ENCODE data around the gene CAMK4.
"Not testable (repeated sequence)": the region's sequence is repeated elsewhere in the genome, so short reads cannot be mapped to it uniquely, and the experiment has no call there.

Gene CAMK4

DNA sequence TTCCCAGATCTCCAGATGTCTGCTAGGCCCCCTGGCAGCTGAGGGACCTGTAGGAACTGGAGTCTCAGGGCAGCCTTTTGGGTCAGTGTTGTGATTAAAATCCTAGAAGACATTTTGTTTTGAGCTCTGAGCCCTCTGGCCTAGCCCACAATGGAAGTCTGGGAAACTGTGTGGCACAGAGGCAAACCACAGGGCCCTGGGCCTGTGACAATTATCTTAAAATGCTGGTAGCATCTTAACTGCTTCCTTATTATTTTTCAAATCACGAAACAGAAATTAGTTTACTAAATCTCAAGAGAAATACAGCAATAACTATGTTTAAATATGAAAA, 162.6 kb downstream of the CAMK4 start:
- DNase-seq = no peak

DNA sequence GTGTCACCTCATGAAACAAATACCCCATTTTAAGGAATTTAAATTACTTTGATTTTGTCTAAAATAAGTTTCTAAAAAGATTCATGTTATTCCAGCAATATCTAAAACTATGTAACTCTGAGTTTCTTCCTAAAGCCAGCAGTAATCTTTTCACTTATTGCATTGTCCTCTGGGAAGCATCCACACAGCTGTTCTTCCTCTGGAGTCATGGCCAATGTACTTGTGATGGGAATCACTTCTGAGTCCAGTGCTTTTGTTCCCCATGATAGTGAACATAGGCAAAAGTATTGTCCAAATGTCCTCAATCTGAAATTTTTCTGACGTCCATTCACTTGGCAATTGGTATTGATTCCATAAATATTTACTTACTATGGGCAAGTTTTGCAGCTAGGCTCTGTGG, 163.2 kb downstream of the CAMK4 start:
- no peak for DNase-seq

DNA sequence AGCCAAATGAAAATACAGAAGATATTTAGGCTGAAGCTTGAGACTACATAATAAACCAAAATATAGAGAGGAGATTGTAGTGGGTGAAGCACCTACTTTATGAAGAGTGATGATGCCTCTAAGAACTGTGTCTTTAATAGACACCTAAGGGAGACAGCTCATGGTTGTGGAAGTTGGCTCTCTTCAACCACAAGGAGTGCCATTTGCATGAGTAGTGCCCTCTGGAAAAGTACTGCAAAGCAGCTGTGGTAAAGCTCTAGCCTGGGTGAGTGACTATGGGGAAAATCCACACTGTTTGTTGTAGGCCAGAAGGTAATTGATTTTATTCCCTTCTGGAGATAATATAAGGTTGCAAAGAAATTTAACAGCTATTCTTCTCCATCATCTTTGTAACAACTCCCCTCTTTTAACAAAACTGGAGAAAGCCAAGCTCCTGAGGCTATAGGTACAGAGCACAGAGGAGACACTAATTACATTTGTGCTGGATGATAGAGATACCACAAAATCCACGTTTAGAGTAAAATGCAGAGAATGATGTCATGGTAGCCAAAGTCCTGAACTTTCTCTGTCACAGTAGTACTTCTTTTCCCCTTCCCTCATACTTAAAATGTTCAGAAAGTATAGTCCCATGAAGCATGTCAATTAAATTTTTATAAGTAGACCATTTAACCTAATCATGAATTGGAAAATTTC, 165.4 kb downstream of the CAMK4 start:
- DNase-seq = no peak

DNA sequence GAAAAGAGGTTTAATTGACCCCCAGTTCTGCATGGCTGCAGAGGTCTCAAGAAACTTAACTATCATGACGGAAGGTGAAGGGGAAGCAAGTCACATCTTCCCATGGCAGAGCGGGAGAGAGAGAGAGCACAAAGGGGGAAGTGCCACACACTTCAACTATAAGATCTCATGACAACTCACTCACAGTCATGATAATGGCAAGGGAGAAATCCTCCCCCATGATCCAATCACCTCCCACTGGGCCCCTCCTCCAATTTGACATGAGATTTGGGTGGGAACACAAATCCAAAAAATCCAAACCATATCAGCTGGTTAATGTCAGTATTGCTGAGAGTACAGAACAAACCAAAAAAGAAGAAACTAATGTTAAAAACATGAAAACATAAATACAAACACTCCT, 168.0 kb downstream of the CAMK4 start:
- DNase-seq = no peak

DNA sequence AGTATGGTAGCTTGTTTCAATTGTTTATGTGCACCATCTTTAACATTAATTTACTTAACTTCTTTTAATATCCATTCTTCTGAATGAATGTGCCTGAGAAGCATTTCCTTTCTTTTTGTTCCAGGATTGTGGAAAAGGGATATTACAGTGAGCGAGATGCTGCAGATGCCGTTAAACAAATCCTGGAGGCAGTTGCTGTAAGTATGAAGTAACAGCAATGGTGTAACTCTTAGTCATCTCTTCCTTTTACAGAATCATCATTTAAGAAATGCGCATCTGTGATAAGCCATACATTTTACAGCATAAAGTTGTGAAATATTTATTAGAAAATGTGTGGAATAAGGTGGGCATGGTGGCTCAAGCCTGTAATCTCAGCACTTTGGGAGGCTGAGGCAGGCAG, 170.4 kb downstream of the CAMK4 start:
- DNase-seq = no peak

DNA sequence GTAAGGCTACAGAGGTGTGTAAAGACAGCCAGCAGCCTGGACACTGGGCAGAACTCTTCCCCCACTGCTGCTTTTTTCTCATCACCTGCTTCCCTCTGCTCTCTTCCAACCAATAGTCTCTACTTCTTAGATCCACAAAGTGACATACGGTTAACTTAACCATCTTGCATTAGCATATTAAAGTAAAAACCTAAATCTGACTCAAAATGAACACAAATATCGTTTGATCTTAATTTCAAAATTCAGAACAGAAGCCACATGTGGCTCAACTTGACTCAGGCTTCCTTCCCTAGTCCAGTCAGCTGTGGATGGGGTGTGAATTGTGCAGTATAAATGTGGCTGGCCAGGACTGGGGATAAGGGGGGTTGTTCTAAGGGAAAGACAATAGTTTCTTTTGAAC, 173.8 kb downstream of the CAMK4 start:
- no peak for DNase-seq

DNA sequence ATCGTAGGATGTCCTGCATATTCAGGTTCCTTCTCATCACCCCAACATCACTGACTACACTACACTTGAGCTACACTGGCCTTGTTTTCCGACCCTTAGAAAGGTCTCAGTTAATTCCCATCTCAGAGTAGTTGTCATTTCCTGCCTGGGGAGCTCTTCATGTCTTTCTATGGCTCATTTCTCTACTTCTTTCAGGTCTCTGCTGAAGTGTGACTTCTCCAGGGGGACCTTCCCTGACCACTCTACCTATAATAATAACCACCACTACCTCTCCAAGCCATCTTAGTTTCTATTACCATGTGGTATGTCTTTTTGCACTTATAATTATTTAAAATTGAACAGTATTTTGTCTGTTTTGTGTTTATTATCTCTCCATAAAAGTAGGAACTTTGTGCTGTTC, 174.9 kb downstream of the CAMK4 start:
- DNase-seq = no peak

DNA sequence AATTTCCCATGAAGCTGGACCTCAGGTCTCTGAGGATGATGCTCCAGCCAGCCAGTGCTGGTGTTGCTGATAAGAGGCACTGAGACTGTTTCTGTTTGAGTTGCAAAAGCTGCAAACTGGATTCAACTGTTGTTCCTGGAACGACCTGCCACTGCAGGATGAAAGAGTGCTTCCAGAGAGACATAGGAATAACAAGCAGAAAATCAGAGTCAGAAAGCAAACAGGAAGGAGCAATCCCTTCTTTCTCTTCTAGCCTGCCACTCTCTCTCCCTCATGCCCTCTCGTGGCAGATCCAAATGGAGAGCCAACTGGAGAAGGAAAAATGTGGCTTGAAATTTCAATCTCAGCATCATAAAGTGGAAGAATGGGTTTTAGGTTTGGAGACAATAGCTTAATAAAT, 177.7 kb downstream of the CAMK4 start:
- DNase-seq = no peak

DNA sequence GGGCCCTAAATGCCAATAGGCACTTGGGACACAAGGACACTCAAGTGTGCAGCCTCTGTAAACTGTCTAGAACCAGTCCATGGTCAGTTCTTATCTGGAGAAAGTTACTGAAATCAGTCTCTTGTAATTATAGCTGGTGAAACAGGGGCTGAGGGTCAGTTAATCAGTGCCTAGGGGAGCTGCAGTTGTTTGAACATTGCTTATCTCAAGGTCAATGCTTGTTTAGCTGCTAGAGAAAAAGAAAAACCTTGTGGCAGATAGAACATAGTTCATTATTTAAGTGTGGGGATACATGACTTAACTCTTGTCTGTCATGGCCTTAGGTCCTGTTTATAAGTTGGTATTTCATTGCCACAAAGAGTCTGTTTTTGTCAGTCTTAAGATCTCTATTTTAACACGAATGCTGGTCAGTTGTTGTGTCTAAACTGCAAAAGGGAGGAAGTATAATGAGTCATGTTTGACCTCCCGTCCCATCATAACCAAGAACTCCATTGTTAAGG, 180.1 kb downstream of the CAMK4 start:
- no peak for DNase-seq

DNA sequence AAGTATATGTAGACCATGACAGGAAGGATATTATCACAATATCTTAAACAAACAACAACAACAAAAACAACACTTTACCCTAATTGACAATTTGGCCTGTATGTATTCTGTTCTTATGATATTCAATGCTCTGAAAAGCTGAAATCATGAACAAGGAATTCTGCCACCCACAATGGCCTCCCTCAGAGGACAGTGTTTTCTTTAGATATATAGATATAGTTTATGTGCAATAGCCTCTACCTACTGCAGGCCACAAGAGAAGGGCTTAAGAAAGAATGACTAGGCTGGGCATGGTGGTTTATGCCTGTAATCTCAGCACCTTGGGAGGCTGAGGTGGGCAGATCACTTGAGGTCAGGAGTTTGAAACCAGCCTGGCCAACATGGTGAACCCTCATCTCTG, 183.4 kb downstream of the CAMK4 start:
- DNase-seq = no peak

DNA sequence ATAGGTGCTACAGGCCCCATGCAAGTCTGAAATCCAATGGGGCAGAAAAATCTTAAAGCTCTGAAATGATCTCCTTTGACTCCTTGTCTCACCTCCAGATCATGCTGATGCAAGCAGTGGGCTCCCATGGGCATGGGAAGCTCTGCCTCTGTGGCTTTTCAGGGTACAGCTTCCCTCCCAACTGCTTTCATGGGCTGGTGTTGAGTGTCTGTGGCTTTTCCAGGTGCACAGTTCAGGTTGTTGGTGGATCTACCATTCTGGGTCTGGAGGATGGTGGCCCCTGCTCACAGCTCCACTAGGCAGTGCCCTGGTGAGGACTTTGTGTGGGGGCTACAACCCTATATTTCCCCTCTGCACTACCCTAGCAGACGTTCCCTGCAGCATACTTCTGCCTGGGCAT, 184.6 kb downstream of the CAMK4 start:
- DNase-seq = no peak

DNA sequence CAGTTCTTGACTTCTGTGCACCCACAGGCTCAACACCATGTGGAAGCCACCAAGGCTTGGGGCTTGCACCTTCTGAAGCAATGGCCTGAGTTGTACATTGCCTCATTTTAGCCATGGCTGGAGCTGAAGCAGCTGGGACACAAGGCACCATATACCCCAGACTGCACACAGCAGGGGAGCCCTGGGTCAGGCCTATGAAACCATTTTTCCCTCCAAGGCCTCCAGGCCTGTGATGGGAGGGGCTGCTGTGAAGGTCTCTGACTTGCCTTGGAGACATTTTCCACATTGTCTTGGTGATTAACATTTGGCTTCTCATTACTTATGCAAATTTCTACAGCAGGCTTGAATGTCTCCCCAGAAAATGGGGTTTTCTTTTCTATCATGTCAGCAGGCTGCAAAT, 185.1 kb downstream of the CAMK4 start:
- DNase-seq = not testable (repeated sequence)

DNA sequence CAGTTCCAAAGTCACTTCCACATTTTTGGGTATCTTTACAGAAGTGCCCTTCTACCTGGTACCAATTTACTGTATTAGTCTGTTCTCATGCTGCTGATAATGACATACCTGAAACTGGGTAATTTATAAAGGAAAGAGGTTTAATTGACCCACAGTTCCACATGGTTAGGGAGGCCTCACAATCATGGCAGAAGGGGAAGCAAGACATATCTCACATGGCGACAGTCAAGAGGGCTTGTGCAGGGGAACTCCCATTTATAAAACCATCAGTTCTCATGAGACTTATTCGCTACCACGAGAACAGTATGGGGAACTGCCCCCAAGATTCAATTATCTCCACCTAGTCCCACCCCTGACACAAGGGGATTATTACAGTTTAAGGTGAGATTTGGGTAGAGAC, 185.9 kb downstream of the CAMK4 start:
- not testable (repeated sequence) for DNase-seq

DNA sequence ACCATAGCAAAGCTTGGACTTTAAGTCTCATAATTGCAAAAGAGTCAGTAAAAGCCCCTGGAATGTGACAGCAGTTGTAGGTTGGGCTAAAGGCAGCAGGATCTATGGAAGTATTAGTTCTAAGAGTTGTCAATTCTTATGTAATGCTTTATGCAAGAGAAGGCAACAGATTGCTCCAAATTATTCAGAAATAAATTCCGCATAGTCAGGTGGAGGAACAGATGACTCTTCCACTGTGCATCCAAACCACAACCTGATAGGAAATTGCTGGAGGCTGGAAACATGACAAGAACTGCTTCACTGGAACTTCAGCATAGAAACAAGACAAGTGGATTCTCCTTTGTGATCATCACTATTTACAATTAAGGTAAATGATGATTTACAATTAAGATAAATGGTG, 187.1 kb downstream of the CAMK4 start:
- no peak for DNase-seq

DNA sequence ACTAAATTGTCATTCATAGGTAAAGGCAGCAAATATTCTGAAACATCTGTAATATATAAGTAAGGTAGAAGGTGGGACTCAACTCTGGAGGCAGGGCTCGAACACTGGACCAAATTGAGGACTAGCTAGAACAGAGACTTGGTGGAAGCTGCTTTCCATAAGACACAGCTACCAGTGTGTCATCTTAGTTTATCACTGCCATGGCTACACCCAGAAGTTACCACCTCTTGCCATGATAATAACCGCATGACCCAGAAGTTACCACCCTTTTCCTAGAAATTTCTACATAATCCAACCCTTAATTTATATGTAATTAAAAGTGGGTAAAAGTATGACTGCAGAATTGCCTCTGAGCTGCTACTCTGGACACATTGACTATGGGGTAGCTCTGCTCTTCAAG, 188.4 kb downstream of the CAMK4 start:
- no peak for DNase-seq

DNA sequence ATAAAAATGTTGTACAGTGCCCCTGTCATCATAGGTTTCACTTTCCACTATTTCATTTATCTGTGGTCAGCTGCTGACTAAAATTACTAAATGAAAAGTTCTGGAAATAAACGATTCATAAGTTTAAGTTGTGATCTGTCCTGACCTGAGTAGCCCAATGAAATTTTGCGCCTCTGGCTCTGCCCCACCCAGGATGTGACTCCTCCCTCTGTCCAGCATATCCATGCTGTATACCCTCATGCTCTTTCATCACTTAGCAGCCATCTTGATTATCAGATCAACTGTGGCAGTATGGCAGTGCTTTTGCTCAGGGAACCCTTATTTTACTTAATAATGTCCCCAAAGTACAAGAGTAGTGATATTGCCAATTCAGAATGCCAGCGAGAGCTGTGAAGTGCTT, 190.9 kb downstream of the CAMK4 start:
- DNase-seq = no peak

DNA sequence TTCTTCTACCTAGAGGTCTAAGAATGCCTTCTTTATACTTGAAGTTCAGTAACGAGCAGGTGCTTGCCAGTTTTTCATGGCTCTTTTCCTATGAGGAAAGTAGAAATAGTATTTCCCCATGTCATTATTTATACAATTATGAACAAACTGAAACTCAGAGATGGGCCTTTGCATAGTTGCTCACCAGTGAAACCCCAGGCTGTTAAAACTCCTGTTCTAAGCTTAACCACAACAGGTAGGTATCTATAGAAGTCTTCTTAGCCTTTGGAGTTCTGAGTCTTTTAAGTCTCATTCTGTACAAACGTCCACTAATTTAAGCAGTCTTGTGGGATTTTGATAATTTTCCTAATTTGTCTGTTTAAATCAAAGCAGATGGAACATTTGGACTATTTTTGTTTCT, 198.1 kb downstream of the CAMK4 start:
- DNase-seq = no peak

DNA sequence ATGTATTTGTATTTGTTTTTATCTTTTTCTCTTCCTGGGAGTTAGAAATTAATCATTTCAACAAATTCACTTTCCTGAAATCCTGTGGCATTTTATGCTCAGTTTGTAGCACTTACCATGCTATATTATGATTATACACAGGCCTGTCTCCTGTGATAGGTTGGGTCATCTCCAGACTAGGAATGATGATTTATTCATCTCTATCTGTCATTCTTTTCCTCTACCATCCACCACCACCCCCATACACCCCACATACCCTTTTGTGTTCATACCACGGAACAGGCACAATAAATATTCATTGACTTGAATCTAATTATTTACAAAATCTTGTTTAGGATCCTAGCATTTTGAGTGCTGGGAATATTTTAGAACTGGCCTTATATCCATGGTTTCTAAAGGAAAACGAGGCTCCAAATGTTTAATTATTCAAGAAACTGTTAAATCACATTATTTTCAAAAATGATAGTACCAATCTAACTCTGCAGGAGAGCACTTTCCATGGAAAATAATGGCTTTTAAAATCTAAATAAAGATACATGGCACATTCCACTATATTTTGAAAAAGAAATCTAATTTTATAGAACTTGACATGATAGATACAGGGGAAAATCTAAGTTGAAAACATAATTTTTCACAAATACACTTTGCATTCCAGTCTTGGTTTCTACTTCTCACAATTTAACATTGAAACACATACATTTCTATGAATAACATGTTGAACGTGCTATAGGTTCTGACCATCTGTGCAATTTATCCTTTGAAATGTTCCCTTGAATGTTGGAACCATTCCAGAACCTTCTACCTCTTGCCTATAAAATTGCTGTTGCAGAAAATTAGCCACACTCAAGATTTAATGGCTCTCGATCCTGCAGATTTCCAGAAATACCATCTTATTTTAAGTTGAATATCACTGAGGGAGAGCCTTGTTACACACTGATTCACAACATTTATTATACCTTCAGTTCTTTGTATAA, 198.8 kb downstream of the CAMK4 start:
- DNase-seq = no peak

DNA sequence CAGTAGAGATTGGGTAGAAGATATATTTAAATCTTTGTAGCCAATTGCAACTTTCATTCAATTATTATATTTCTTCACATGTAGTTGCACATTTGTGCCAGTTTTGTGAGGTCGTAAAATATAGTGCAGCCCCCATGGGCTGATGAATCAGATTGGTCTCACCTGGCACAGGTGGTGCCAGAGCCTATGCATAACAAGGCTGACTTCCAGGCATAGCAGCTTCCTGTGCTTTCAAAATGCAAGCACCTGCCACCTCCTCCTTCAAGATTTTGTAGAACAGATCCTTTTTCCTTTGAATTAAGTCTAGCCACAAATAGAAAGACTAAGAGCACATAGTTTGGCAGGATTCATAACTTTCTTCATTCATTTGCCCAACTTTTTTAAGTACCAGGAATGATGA, 201.0 kb downstream of the CAMK4 start:
- no peak for DNase-seq

DNA sequence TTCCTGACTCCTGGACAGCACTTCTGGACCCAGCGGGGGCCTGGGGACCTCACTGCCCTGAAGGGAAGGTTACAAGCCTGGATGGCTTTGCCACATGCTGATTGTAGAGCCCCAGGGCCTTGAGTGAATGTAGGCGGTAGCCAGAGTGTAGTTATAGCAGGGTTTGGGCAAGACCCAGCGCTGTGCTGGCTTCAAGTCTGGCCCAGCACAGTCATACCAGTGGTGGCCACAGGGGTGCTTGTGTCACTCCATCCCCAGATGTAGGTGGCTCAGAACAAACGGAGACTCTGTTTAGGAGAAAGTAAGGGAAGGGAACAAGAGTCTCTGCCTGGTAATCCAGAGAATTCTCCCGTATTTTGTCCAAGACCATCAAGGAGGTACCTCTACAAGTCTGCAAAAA, 203.6 kb downstream of the CAMK4 start:
- no peak for DNase-seq

DNA sequence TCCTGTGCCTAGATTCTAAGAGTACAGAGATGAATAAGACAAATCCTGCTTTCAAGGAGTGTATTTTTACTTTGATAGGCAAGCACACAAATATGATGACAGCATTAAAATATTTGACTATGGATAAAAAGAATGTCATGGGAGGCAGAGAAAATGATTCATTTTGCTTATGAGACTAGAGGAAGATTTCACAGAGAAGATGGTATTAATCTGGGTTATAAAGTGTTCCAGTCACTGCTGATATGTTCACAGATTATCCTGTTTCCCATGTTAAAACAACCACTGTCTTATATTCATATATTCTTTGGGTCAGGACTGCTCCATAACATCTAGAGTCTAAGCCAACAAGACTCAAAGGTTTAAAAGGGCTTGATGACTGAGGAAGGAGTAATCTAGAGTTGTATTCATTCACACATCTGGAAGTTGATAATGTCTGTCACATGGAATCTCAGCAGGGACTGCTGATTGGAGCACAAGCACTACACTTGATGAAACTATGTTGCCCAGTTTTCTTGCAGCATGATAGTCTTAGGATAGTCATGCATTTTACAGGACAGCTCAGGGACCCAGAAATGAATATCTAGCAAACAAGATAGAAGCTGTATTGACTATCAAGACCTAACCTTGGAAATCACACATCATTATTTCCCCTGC, 208.8 kb downstream of the CAMK4 start:
- no peak for DNase-seq

DNA sequence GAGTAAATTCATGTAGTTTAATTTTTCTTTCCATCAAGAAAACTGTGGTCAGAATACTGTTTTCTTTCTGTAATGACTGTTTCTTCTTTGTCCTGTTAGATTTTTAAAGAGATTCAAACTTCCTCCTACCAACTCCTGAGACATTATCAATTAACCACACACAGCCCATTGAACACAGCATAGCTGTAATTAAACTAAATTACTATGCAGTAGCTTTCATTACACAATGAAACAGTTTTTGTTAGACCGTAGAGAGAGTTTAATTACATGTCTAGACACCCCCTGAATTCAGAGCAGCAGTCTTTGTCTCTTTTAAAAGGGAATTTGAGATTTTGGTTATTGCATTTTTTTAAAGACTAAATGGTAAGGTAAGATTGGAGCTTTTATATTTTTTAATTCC, 210.6 kb downstream of the CAMK4 start:
- DNase-seq = no peak

DNA sequence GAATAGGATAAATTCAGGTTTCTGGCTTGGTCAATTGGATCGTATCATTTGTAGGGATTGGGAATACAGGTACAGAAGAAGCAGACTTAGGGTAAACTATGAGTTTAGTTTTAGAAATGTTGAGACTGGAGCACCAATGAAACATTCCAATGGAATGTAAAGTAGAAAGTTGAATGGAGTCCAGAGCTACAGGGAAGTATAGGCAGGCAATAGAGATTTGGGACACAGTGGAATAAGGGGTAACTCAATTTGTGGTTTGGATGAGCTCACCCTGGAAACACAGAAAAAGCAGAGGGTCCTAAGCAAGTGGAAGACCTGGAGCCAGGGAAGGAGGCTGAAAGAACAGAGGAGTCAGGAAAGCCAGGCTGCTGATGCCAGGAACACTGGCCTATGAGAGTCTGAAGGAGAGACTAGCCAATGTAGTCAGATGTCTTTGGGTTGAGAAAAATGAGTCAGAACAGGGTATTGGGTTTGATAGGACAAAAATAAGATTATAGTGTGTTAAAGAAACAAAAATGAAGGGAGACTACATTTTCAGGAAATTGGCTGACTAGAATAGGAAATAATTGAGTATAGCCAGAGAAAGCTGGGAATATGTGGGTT, 215.4 kb downstream of the CAMK4 start:
- no peak for DNase-seq

All from activated CD4-positive, alpha-beta T cell treated with anti-CD3 and anti-CD28 coated beads for 1 hour (primary cell).